DND-41 (cell line): ENCODE results near the gene FADS1.

Experiments used
- ATAC-seq: fragments of 200-7000 bp; cut with Tn5 transposase; 3 replicates; pipeline ENCODE4 v1.9.1; 2021; ENCODE audit warnings: low read depth; ENCODE audit not compliant: insufficient read depth
- DNase-seq: peaks from one replicate; pipeline ENCODE4 v3.0.0-alpha.2; 2020
- H2AFZ ChIP-seq: 2 replicates; pipeline ENCODE4 v1.6.0; 2012; ENCODE audit warnings: low read depth, low read length
- H3K27ac ChIP-seq: 2 replicates; pipeline ENCODE4 v1.5.1; 2012; ENCODE audit warnings: low read length, inconsistent platforms
- H3K27me3 ChIP-seq: fragments of 200-600 bp; sonication (generic); 2 replicates; pipeline ENCODE4 v1.6.0; 2012; ENCODE audit warnings: low read length, mild to moderate bottlenecking, inconsistent platforms; ENCODE audit not compliant: insufficient read depth, poor library complexity
- H3K36me3 ChIP-seq: 2 replicates; pipeline ENCODE4 v1.5.1; 2012; ENCODE audit warnings: low read length, inconsistent platforms; ENCODE audit not compliant: insufficient read depth
- H3K4me1 ChIP-seq: 2 replicates; pipeline ENCODE4 v1.5.1; 2012; ENCODE audit warnings: mild to moderate bottlenecking, low read length; ENCODE audit not compliant: insufficient read depth
- H3K4me2 ChIP-seq: 2 replicates; pipeline ENCODE4 v1.6.0; 2012; ENCODE audit warnings: mild to moderate bottlenecking, moderate library complexity, low read length, inconsistent platforms; ENCODE audit not compliant: insufficient read depth
- H3K4me3 ChIP-seq, 2 experiments: fragments of 200-600 bp in 1 of 2; shearing (Covaris generic) in 1 of 2; 2 replicates each; pipeline ENCODE4 v1.5.1; 2012 to 2016; ENCODE audit warnings: inconsistent platforms in 2 of 2, low read length in 2 of 2, mild to moderate bottlenecking in 2 of 2, low read depth in 1 of 2, moderate library complexity in 1 of 2
- H3K79me2 ChIP-seq: 2 replicates; pipeline ENCODE4 v1.6.0; 2012; ENCODE audit warnings: low read length, inconsistent platforms; ENCODE audit not compliant: insufficient read depth
- H3K9ac ChIP-seq: 2 replicates; pipeline ENCODE4 v1.6.0; 2012; ENCODE audit warnings: low read depth, mild to moderate bottlenecking, inconsistent platforms, low read length, moderate library complexity
- H3K9me3 ChIP-seq: 2 replicates; pipeline ENCODE4 v1.5.1; 2012; ENCODE audit warnings: low read length, moderate library complexity, mild to moderate bottlenecking, inconsistent platforms; ENCODE audit not compliant: insufficient read depth, severe bottlenecking
- H4K20me1 ChIP-seq: 2 replicates; pipeline ENCODE4 v1.6.0; 2012; ENCODE audit warnings: low read length; ENCODE audit not compliant: insufficient read depth
- CTCF ChIP-seq: IDR thresholded peaks from 2 replicates; pipeline ENCODE4 v1.5.1; 2012; ENCODE audit warnings: borderline replicate concordance, low read length, moderate library complexity, mild to moderate bottlenecking; ENCODE audit not compliant: poor library complexity, severe bottlenecking; ENCODE audit errors: extremely low read depth
- EZH2 ChIP-seq: IDR thresholded peaks from 3 replicates; pipeline ENCODE4 v1.6.1; 2012; ENCODE audit warnings: borderline replicate concordance, low read depth, mild to moderate bottlenecking, moderate library complexity, low read length, inconsistent platforms; ENCODE audit not compliant: severe bottlenecking

The FADS1 gene

GRCh38 chr11:61854206-61854895 lies 37.5 kb upstream of the FADS1 start:
- Histone ChIP-seq H3K9ac (no peak overlapping the region), H3K9me3 (no peaks in the 10 kb centered on the region), H3K27ac (no peak overlapping the region), H3K4me3 (no peak overlapping the region), H3K27me3 (no peaks in the 10 kb centered on the region), H3K4me1 (no peaks in the 10 kb centered on the region), H3K79me2 (peaks cover 25% of the 10 kb centered on the region), H3K4me2 (no peak overlapping the region), H3K36me3 (peaks cover 98% of the 10 kb centered on the region), H4K20me1 (peaks cover 53% of the 10 kb centered on the region), H2AFZ (no peak overlapping the region)
- ATAC-seq: no peak
- TF ChIP-seq EZH2 (no peak), CTCF (no peak)
- no peak for DNase-seq

- peaks cover 98% of the 10 kb centered on the region for H3K36me3 ChIP-seq
- H2AFZ ChIP-seq: no peak overlapping the region
- no peaks in the 10 kb centered on the region for H3K27me3 ChIP-seq
- peaks cover 27% of the 10 kb centered on the region for H3K79me2 ChIP-seq
- no peak overlapping the region for H3K4me2 ChIP-seq
- ATAC-seq: no peak
- no peak overlapping the region for H3K4me3 ChIP-seq
- no peaks in the 10 kb centered on the region for H3K9me3 ChIP-seq
- no peak overlapping the region for H3K9ac ChIP-seq
- peaks cover 53% of the 10 kb centered on the region for H4K20me1 ChIP-seq
- no peaks in the 10 kb centered on the region for H3K4me1 ChIP-seq
- TF ChIP-seq EZH2 (no peak), CTCF (no peak)
- no peak for DNase-seq
- H3K27ac ChIP-seq: no peak overlapping the region
Observed at GRCh38 chr11:61853698-61854169, 36.9 kb upstream of the FADS1 start.

GRCh38 chr11:61851900-61852295 lies 35.1 kb upstream of the FADS1 start:
- no peaks in the 10 kb centered on the region for H3K4me1 ChIP-seq
- H2AFZ ChIP-seq: no peak overlapping the region
- DNase-seq: no peak
- H3K27me3 ChIP-seq: no peaks in the 10 kb centered on the region
- no peak overlapping the region for H3K4me3 ChIP-seq
- H3K79me2 ChIP-seq: peaks cover 40% of the 10 kb centered on the region
- no peaks in the 10 kb centered on the region for H3K9me3 ChIP-seq
- no peak overlapping the region for H3K9ac ChIP-seq
- ATAC-seq: no peak
- H3K36me3 ChIP-seq: peaks cover 98% of the 10 kb centered on the region
- peaks cover 62% of the 10 kb centered on the region for H4K20me1 ChIP-seq
- no peak overlapping the region for H3K4me2 ChIP-seq
- no peak overlapping the region for H3K27ac ChIP-seq
- TF ChIP-seq EZH2: no peak
- TF ChIP-seq CTCF: no peak
